ENCODE data around the gene SPINDOC.

The SPINDOC gene

DNA sequence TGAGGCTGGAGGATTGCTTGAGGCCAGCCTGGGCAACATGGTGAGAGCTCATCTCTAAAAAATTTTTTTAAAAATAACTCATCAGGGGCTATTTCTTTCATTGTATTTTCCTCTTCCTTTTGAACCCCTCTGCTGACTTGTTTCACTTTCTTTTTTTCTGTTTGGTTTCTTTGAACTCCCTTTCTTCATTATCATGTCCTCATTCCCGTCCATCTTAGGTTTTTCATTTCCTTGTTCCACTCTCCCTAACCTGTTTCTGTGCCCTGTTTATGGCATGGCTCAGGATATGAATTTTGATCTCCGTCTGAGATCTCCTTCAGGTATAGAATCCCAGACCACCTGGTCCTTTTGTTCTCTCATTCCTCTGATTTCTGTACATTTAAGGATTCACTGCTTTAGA, 38.1 kb downstream of the SPINDOC start:
- no peak for ATAC-seq
- TF ChIP-seq SNAI2 (CRISPR knock-in tag; IDR thresholded peaks at IDR 0.05) (no peak), BACH2 (CRISPR knock-in tag; IDR thresholded peaks at IDR 0.05; ENCODE audit: borderline replicate concordance) (no peak), ESRRG (CRISPR knock-in tag; IDR thresholded peaks at IDR 0.05) (no peak), OSR1 (CRISPR knock-in tag; IDR thresholded peaks at IDR 0.05) (no peak), ZNF8 (CRISPR knock-in tag; IDR thresholded peaks at IDR 0.05) (no peak), TOX (CRISPR knock-in tag; IDR thresholded peaks at IDR 0.05; ENCODE audit: borderline replicate concordance) (no peak), PPARA (CRISPR knock-in tag; IDR thresholded peaks at IDR 0.05; ENCODE audit: borderline replicate concordance) (no peak), RARB (CRISPR knock-in tag; IDR thresholded peaks at IDR 0.05) (no peak)
- TF ChIP-seq, protein P1, sequence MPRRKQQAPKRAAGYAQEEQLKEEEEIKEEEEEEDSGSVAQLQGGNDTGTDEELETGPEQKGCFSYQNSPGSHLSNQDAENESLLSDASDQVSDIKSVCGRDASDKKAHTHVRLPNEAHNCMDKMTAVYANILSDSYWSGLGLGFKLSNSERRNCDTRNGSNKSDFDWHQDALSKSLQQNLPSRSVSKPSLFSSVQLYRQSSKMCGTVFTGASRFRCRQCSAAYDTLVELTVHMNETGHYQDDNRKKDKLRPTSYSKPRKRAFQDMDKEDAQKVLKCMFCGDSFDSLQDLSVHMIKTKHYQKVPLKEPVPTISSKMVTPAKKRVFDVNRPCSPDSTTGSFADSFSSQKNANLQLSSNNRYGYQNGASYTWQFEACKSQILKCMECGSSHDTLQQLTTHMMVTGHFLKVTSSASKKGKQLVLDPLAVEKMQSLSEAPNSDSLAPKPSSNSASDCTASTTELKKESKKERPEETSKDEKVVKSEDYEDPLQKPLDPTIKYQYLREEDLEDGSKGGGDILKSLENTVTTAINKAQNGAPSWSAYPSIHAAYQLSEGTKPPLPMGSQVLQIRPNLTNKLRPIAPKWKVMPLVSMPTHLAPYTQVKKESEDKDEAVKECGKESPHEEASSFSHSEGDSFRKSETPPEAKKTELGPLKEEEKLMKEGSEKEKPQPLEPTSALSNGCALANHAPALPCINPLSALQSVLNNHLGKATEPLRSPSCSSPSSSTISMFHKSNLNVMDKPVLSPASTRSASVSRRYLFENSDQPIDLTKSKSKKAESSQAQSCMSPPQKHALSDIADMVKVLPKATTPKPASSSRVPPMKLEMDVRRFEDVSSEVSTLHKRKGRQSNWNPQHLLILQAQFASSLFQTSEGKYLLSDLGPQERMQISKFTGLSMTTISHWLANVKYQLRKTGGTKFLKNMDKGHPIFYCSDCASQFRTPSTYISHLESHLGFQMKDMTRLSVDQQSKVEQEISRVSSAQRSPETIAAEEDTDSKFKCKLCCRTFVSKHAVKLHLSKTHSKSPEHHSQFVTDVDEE (CRISPR knock-in tag; IDR thresholded peaks at IDR 0.05): no peak

DNA sequence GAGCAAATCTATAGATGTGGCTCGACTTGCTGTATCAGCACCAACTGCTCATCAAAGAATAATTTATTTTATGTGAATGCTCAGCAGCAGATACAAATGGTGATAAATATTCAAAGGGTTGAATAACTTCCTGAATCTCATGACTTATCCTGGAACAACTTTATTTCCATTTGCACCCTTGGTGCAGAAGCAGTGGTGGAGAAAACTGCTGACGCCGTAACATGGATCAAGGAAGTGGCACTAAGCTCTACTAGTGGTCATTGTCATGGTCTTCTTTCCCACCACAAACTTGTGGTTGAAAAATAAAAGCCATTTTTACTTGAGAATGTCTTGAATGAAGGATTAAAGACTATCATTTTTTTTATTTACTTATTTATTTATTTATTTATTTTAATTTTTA, 40.2 kb downstream of the SPINDOC start:
- TF ChIP-seq SNAI2 (CRISPR knock-in tag; IDR thresholded peaks at IDR 0.05) (no peak), ARNTL (CRISPR knock-in tag; IDR thresholded peaks at IDR 0.05; ENCODE audit: borderline replicate concordance, low read depth) (no peak), OSR1 (CRISPR knock-in tag; IDR thresholded peaks at IDR 0.05) (no peak), ZFP3 (CRISPR knock-in tag; IDR thresholded peaks at IDR 0.05) (no peak), TCF4 (CRISPR knock-in tag; IDR thresholded peaks at IDR 0.05; ENCODE audit: borderline replicate concordance) (no peak), RARB (CRISPR knock-in tag; IDR thresholded peaks at IDR 0.05) (no peak), ESRRG (CRISPR knock-in tag; IDR thresholded peaks at IDR 0.05) (no peak), ISL1 (CRISPR knock-in tag; IDR thresholded peaks at IDR 0.05) (no peak), ZNF8 (CRISPR knock-in tag; IDR thresholded peaks at IDR 0.05) (no peak), ZFP30 (CRISPR knock-in tag; IDR thresholded peaks at IDR 0.05) (no peak), GLIS3 (CRISPR knock-in tag; IDR thresholded peaks at IDR 0.05) (no peak), TOX (CRISPR knock-in tag; IDR thresholded peaks at IDR 0.05; ENCODE audit: borderline replicate concordance) (no peak), PPARA (CRISPR knock-in tag; IDR thresholded peaks at IDR 0.05; ENCODE audit: borderline replicate concordance) (no peak), CSDC2 (CRISPR knock-in tag; IDR thresholded peaks at IDR 0.05) (no peak), ZC3H10 (CRISPR knock-in tag; IDR thresholded peaks at IDR 0.05) (no peak), ZNF565 (CRISPR knock-in tag; conservative IDR thresholded peaks at IDR 0.05; ENCODE audit: low read depth) (no peak), BACH2 (CRISPR knock-in tag; IDR thresholded peaks at IDR 0.05; ENCODE audit: borderline replicate concordance) (no peak)
- TF ChIP-seq, protein P2, sequence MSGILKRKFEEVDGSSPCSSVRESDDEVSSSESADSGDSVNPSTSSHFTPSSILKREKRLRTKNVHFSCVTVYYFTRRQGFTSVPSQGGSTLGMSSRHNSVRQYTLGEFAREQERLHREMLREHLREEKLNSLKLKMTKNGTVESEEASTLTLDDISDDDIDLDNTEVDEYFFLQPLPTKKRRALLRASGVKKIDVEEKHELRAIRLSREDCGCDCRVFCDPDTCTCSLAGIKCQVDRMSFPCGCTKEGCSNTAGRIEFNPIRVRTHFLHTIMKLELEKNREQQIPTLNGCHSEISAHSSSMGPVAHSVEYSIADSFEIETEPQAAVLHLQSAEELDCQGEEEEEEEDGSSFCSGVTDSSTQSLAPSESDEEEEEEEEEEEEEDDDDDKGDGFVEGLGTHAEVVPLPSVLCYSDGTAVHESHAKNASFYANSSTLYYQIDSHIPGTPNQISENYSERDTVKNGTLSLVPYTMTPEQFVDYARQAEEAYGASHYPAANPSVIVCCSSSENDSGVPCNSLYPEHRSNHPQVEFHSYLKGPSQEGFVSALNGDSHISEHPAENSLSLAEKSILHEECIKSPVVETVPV (CRISPR knock-in tag; IDR thresholded peaks at IDR 0.05): no peak
- TF ChIP-seq, protein P3, sequence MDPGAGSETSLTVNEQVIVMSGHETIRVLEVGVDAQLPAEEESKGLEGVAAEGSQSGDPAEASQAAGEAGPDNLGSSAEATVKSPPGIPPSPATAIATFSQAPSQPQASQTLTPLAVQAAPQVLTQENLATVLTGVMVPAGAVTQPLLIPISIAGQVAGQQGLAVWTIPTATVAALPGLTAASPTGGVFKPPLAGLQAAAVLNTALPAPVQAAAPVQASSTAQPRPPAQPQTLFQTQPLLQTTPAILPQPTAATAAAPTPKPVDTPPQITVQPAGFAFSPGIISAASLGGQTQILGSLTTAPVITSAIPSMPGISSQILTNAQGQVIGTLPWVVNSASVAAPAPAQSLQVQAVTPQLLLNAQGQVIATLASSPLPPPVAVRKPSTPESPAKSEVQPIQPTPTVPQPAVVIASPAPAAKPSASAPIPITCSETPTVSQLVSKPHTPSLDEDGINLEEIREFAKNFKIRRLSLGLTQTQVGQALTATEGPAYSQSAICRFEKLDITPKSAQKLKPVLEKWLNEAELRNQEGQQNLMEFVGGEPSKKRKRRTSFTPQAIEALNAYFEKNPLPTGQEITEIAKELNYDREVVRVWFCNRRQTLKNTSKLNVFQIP (CRISPR knock-in tag; IDR thresholded peaks at IDR 0.05; ENCODE audit: borderline replicate concordance, low read depth): no peak
- TF ChIP-seq, protein P1 (CRISPR knock-in tag; IDR thresholded peaks at IDR 0.05): no peak

DNA sequence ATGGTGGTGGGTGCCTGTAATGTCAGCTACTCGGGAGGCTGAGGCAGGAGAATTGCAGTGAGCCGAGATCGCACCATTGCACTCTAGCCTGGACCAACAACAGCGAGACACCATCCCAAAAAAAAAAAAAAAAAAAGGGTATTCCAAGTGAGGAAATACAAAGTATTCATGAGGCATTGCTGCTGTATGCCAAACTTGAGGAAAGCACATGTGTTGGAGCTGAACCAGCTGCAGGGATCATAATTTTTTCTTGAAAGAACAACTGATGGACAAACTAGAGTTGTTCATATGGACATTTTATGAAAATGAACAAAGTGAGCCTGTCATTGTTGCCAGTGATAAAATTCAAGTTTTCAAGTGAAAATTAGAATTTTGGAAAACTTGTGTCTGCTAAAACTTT, 41.4 kb downstream of the SPINDOC start:
- ATAC-seq: no peak
- no peak for TF ChIP-seq SNAI2 (CRISPR knock-in tag; IDR thresholded peaks at IDR 0.05)
- no peak for TF ChIP-seq ZNF8 (CRISPR knock-in tag; IDR thresholded peaks at IDR 0.05)
- no peak for TF ChIP-seq ARNTL (CRISPR knock-in tag; IDR thresholded peaks at IDR 0.05; ENCODE audit: borderline replicate concordance, low read depth)
- TF ChIP-seq, protein P4, sequence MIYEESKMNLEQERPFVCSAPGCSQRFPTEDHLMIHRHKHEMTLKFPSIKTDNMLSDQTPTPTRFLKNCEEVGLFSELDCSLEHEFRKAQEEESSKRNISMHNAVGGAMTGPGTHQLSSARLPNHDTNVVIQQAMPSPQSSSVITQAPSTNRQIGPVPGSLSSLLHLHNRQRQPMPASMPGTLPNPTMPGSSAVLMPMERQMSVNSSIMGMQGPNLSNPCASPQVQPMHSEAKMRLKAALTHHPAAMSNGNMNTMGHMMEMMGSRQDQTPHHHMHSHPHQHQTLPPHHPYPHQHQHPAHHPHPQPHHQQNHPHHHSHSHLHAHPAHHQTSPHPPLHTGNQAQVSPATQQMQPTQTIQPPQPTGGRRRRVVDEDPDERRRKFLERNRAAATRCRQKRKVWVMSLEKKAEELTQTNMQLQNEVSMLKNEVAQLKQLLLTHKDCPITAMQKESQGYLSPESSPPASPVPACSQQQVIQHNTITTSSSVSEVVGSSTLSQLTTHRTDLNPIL (CRISPR knock-in tag; IDR thresholded peaks at IDR 0.05; ENCODE audit: low read depth): no peak
- TF ChIP-seq CSDC2 (CRISPR knock-in tag; IDR thresholded peaks at IDR 0.05): no peak
- no peak for TF ChIP-seq ESRRG (CRISPR knock-in tag; IDR thresholded peaks at IDR 0.05)
- TF ChIP-seq, protein P3 (CRISPR knock-in tag; IDR thresholded peaks at IDR 0.05; ENCODE audit: borderline replicate concordance, low read depth): no peak
- TF ChIP-seq TCF4 (CRISPR knock-in tag; IDR thresholded peaks at IDR 0.05; ENCODE audit: borderline replicate concordance): no peak
- no peak for TF ChIP-seq RARB (CRISPR knock-in tag; IDR thresholded peaks at IDR 0.05)
- TF ChIP-seq, protein P2 (CRISPR knock-in tag; IDR thresholded peaks at IDR 0.05): no peak
- no peak for TF ChIP-seq ZFP3 (CRISPR knock-in tag; IDR thresholded peaks at IDR 0.05)
- TF ChIP-seq ISL1 (CRISPR knock-in tag; IDR thresholded peaks at IDR 0.05): no peak

More for the DNA sequence above, 40.2 kb downstream of the SPINDOC start:
- no peak for ATAC-seq
